ENCODE measurements around the gene RASL11A.
"Not testable (repeated sequence)": the region's sequence is repeated elsewhere in the genome, so short reads cannot be mapped to it uniquely, and the experiment has no call there.

Gene RASL11A, protein sequence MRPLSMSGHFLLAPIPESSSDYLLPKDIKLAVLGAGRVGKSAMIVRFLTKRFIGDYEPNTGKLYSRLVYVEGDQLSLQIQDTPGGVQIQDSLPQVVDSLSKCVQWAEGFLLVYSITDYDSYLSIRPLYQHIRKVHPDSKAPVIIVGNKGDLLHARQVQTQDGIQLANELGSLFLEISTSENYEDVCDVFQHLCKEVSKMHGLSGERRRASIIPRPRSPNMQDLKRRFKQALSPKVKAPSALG

DNA sequence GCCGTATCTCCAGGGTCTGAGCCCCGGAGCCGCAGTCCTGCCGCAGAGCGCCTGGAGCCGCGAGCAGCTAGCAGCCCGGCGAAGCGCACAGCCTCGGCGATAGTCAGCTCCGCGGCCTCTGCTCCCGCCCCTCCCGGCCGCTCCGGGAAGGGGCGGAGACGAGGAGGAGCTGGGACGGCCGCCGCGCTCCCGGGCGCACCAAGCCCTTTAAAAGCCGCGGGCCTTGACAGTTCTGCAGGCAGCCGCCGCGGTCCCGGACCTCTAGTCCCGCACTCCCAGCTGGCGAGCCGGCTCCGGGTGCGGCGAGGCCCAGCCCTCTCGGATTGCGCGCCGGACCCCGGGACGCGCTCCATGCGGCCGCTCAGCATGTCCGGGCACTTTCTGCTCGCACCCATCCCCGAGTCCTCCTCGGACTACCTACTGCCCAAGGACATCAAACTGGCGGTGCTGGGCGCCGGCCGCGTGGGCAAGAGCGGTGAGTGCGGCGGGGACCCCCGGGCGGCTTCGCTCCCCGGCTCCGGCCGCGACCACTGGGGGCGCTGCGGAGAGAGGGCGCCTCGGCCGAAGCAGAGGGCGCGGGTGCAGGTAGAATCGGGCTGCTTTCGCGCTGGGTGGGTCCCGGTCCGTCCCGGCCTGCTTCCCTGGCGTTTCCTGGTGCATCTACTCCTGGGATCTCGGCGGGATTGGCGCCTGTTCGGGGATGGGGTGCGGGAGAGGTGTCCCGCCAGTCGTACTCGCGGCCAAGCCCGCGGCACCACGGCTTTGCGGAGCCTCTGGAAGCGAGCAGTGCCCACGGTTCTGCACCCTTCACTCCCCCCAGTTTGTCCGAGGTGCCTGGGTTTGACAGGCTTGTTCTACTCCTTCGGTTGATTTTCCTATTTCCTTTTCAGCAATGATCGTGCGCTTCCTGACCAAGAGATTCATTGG, at the start of gene RASL11A:
TSS of gene RASL11A (plus strand) at position 237 of the 927 bp plus-strand sequence. CDS start at position 352, 115 bp downstream.
- peak; percentile 33 to 74 (median 61) for DNase-seq

DNA sequence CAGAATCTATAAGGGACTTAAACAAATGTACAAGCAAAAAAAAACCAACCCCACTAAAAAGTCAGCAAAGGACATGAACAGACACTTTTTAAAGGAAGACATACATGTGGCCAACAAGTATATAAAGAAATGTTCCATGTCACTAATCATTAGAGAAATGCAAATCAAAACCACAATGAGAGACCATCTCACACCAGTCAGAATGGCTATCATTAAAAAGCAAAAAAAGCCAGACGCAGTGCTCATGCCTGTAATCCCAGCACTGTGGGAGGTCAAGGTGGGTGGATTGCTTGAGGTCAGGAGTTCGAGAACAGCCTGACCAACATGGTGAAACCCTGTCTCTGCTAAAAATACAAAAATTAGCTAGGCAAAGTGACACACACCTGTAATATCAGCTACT, 48.5 kb upstream of the RASL11A start:
- not testable (repeated sequence) for DNase-seq

DNA sequence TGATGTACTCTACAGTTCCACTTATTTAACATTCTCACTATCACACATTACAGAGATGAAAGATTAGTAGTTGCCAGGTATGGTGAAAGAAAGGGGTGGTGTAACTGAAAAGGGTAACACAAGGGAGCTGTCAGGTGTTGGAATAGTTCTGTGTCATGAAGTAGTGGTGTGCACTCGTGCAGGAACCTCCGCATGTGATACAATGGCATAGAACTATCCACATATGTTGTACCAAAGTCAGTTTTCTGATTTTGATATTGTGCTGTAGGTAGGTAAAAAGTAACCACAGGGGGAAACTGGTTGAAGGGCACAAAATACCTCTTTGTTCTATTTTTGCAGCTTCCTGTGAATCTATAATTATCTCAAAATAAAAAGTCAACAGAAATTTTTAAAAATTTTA, 43.6 kb upstream of the RASL11A start:
- no peak for DNase-seq

DNA sequence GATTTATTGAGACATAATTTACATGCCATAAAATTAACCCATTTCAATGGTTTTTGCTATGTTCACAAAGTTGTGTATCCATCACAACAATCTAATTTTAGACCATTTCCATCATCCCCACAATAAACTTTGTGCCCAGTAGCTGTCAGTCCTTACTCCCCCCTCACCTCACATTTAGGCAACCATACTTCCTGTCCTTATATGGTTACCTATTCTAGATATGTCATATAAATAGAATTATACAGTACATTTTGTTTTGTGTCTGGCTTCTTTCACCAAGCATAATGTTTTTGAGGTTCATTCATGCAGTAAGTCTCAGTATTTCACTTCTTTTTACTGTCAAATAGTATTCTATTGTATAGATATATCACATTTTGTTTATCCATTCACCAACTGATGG, 42.5 kb upstream of the RASL11A start:
- DNase-seq, result no peak

DNA sequence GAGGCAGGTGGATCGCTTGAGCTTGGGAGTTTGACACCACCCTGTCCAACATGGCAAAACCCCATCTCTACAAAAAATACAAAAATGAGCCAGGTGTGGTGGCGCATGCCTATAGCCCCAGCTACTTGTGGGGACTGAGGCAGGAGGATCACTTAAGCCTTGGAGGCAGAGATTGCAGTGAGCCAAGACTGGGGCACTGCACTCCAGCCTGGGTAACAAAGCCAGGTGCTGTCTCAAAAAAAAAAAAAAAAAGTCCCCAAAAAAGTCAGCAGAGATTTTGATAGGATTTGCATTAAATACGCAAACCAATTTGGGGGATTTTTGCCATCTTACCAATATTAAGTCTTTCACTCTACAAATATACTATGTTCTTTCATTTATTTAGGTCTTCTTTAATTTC, 41.0 kb upstream of the RASL11A start:
- no peak for DNase-seq

DNA sequence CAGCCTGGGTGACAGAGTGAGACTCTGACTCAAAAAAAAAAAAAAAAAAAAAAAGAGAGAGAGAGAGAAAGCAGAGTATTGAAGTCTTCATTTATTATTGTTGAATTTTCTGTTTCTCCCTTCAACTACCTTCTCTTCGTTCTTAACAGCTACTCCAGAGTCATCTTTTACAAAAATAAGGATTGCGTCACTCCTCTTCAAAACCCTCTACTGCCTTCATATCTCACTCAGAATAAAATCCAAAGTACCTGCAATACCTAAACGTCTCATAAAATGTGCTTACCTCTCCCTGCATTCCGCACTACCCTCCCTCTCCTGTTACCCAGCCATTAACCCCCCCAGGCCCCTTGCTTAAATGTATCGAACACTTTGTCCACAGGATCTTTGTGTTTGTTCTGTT, 36.7 kb upstream of the RASL11A start:
- no peak for DNase-seq

DNA sequence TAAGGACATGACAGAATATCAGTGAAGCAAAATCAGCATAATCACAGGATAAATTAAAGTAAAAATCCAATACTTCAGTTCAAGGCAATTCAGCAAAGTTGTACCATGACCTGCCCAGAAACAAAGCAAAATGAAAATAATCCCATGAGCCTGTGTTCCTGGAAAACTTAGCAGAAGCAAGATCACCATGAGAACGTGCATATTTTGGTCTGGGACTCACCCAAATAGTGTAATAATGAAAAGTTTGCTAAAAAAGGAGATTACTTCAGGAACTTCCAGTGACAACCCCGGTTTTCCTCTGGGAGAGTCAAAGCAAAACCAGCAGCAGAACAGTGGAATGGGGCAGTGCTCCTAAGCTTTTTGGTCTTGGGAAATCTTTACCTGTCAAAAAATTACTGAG, 34.2 kb upstream of the RASL11A start:
- no peak for DNase-seq

DNA sequence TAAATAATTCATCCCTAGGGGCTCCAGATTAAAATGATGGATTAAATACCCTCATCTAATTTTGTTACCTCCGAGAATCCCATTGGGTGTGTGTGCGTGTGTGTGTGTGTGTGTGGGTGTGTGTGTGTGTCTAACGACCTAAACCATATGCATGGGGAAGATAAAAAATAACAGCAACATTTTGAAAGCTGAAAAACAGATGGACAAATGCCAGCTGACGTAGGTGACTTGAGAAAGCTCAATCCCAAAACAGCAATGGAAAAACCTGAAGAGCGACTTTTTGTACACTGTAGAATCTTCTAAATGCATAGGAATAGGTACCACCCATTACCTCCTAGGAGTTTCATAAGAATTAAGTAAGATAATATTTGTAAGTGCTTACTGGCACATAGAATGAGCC, 27.9 kb upstream of the RASL11A start:
- DNase-seq, result no peak

DNA sequence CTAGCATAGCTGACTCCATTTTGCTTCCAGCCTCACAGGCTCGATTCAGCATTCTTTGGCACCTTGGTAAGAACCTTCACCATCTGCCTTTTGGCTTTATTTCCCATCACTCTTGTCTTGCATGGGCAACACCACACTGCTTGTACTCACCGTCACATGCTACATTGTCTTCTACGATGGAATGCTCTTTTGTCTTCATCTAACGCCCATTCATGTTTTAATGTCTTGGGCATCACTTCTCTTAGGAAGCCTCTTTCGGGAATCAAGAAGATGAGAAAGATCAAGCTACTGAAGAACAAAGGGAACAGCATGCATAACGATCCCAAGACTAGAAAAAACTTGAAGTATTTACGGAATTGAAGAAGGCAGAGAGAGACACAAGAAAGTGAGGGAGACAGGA, 25.0 kb upstream of the RASL11A start:
- no peak for DNase-seq

DNA sequence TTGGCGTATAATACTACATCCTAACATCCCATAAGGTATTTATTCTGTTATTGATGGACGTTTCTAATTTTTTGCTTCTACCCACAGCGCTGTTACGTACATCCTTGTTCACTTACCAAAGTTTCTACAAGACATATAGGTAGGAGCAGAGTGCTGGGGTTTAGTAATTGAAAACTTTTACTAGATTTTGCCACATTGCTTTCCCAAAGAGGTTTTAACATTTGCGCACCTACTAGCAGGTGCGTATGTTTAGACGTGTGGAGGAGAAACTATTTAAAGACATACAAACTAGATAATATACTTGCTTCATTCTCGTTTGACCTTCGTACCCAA, 19.8 kb upstream of the RASL11A start:
- DNase-seq, result no peak

DNA sequence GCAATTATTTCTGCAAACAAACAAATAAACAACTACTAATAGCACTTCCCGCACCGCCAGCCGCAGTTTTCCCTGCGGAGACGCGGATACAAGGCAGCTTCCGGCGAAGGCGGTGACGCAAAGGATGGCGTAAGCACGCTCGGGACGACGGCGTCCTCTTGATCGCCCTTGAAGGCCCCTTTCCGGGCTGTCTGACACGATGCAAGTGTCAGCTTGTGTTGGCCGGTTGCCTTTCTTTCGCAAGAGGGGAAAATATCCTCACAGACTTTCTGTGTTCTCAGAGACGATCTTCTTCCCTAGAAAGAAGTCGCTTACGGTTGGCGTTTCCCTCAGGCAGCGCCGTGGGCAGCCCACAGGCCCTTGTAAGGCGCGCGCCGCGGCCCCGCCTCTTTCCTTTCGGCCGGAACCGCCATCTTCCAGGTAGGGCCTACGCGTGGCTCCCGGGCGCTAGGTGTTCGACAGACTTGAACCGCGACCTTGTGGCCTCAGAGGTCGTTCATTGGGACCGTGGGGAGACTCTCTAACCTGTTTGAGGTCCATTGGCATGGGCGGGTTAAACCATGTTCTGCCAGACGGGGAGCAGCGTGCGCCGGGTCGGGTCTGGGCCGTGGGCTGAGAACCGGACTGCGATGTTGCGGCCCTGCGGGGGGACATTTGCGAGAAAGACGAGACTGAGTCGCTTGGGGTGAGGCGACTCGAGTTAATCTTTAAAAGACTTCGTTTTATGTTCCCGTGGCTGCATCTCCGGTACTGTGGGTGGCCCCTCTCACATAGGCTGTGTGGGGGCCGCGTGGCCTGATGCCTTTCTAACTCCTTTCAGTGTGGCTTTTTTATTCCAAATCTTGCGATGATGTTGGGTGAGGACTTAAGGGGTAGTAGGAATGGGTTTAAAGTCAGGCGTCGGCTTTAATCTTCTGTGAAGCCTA, 19.2 kb upstream of the RASL11A start, which contains the start of gene RPL21:
TSS of gene RPL21 (plus strand) at position 393 of the 926 bp plus-strand sequence. CDS start 2,219 bp downstream, outside the sequence.
- DNase-seq, result peak; percentile 84 to 97 (median 96)

DNA sequence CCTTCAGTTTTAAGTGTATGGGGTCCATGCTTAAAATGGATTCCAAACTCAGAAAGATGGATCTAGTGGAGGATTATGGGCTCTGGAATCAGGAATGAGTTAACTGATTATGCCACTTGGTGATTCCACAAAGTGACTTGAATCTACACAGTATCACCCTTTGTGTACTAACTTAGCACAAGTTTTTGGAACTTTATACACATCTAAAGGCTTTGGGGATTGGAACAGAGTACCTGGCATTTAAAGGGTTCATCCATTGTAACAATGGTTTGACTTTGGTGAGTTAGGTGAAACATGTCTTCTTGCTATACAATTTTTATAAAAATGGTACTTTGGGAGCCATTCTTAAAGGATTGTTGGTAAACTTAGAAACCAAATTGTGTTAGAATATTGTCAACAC, 18.2 kb upstream of the RASL11A start:
- DNase-seq, result no peak

DNA sequence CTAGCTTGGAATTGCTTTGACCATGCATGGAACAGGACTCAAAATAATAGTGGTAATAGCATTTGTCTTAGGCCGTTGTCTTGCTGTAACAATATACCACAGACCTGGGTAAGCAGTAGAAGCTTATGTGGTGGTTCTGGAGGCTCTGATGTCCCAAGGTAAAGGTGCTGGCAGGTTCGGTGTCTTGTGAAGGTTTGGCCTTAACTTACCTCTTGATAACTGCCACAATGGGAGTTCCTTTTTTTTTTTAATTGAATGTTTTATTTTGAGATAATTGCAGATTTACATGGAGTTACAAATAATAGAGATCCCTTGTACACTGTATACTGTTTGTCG, 13.4 kb upstream of the RASL11A start:
- no peak for DNase-seq

DNA sequence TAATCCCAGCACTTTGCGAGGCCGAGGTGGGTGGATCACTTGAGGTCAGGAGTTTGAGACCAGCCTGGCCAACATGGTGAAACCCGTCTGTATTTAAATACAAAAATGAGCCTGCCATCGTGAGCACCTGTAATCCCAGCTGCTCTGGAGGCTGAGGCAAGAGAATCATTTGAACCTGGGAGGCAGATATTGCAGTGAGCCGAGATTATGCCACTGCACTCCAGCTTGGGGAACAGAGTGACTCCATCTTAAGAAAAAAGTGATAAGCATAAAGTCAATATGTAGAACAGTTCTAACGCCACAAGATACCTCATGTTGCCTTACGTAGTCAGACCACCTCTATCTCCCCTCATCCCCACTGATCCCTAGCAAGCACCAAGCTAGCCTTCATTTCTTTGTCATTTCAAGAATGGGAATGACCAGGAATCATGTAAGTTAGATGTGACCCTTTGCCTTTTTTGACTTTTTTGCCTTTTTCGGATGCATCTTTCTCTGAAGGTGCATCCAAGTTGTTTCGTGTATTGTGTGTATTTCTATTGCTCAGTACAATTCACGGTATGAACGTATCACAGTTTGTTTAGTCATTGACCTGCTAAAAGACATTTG, 12.9 kb upstream of the RASL11A start:
- no peak for DNase-seq

DNA sequence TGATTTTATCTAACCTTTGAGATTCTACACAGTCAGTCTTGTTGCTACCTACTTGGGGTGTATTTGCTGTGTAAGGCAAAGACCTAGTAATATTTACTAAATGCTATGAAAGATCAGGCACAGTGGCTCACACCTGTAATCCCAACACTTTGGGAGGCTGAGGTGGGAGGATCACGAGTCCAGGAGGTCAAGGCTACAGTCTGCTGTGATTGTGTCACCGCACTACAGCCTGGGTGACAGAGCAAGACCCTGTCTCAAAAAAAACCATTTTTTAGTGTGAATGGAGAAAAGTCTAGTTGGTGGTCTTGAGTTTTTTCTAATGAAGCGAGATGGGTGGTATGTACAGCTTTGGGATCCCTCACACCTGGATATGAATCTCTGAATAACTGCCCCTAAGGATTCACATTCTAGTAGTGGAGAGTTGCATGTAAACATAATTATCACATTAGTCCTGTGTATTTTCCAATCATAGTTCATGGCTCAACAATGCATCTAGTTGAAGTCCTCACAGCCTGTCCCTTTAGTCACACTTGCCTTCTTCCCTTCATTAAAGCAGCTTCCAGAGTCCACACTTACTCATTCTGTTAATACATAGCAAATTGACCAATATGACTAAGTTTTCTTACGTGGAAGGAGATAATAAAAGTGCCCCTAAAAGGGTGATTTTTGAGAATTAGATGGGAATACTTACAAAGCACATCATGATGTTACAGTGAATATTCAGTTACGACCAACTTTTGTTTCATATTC, 11.8 kb upstream of the RASL11A start:
- DNase-seq, result no peak

DNA sequence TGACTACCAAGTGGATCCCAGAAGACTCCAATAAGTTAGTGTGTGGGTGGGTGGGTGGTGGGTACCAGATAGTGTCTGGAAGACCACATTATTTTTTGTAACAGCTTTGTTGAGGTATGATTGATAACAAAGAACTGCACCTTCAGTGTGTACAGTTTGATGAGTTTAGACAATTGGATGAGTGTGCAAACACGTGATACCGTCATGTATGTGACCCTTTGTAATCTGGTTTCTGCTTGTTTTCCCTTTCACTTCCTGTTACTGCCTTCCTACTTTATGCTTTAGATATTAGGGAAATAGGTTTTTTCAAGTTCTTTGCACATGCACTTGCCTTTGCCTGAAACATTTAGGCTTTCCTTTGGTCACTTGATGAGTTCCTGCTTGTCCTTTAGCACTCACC, 10.8 kb upstream of the RASL11A start:
- no peak for DNase-seq

DNA sequence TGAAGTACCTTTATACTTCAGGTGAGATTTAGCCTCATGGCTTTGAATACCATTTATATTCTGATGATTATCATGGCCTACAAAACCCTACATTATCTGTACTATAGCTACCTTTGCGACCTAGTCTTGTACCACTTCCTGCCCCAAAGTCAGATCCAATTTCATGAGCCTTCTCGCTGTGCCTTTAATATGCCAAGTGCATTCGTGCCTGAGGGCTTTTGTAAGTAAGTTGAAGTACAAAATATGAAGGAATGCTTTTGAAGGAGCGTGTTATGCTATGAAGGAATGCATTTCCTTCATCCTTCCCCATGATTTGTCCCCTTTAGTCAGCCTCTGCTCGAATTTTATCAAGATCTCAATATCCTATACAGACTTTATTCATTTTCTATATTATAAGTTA, 9.2 kb upstream of the RASL11A start:
- DNase-seq, result no peak

DNA sequence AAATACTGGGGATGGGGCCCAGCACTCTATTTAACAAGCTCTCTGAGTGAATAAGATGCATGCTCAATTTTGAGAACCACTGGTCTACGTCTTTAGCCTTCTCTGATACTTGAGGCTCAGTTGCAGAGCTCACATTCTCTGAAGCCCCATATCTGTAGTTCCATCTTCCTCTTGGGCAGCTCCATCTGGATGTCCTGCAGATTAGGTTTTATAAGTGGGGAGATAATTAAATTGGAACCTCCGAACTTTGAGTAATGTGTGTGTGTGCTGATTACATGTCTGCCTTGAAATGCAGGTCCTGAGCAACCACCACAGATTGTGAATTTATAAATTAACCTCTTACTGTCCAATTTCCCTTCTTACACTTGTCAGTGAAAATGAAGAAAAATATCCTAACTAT, 7.2 kb upstream of the RASL11A start:
- DNase-seq, result no peak

DNA sequence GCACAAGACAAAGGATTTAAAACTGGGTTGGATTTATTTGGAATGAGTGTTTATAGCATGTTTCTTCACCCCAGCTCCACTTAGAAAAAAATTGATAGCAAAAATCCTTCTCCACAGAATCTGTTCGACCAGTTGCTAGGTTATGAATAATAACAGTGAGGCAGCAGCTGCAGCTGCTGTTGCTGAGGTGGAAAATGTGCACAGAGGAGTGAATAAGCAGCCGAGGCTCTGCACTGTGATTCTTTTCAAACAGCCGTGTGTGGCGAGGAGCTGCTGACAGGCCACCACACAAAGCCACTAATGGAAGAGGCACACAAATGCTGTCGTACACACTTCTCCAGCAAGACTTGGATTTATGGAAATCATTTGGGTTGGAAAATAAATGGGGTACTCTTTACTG, 6.4 kb upstream of the RASL11A start:
- DNase-seq, result no peak

DNA sequence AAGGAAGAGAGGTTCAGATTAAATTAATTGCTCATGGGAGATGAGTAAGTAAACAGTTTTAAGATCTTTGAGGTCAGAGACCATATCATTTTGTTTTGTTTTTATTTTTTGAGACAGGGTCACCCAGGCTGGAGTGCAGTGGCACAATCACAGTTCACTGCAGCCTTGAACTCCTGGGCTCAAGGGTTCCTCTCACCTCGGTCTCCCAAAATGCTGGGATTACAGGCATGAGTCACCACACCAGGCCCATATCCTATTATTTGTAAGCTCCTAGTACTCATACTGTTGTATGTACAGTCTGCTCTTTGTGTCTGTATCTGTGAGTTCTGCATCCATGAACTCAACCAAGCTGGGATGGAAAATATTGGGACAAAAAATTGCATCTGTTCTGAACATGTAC, 6.0 kb upstream of the RASL11A start:
- no peak for DNase-seq

DNA sequence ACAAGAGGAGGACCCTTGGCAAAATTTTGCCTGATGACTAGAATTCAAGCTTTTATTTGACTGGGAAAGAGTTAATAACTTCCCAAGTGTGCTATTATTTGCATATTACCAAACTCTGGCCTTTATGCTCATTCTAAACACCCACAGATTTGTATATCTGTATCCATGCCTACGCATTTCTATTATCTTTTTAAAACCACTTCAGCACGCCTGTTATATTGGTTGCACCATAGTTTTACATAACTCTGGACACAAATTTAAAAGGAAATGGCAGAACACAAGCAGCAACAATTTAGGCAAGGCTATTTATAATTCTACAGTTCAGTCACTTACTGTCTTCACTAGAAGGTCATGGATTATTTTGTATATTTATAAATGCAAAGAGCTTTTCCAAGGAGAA, 3.7 kb upstream of the RASL11A start:
- no peak for DNase-seq

DNA sequence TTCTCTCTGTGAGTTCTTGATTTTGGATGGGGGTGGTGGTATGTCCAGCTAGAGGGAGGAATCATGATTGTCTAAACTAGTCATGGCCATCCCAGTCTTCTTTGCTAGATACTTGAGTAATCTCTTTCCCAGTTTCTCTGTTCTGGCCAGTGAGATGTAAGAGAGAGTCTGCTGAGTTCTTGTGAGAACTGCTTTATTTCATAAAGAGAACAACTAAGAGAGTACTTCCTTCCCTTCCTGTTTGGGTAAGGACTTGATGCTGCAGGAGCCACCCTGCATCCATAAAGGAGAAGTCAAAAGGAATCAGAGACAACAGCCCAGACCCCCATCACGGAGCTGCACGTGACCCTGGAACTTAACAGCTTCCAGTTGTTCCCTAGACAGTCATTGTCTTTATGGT, 3.0 kb upstream of the RASL11A start:
- DNase-seq, result no peak
